Inferior parietal cortex (tissue), 1 donor: ENCODE data around the gene NFKBIB.

Experiments
- DNase-seq: peaks from one replicate; pipeline ENCODE4 v3.0.0-alpha.2; 2016; ENCODE audit errors: extremely low spot score

The NFKBIB gene

GRCh38 chr19:38958301-38958700, 58.5 kb downstream of the NFKBIB start:
- DNase-seq = no peak
